ENCODE results near the gene OTUB2.
A peak's percentile ranks its signal among the peaks of the same experiment; 100 is the strongest.

OTUB2 gene

DNA sequence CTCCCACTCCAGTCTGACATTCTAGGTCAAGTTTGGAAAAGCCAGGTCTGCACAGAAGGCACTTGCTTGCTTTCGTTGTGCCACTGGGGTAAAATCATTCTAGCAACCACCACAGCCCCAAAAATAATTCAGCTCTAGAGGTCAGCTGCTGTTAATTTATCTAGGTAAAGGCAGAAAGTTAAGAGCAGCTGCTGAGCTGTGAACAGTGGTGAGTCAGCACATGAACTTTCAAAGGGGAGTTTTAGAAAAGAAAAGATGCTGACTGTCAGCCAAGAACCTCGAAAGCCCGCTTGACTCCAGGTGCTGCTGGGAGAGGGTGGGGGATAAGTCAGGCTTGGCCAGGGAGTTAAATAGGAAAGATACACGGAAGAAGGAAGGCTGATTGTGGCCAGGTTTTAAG lies 16.4 kb upstream of the OTUB2 start:
- no peak overlapping the region for H3K4me3 ChIP-seq (replicated peaks; ENCODE audit: low read depth, low read length)
- no peak for TF ChIP-seq CTCF (IDR thresholded peaks at IDR 0.05; ENCODE audit: low read depth, low read length, missing control alignments)
- DNase-seq (ENCODE audit: extremely low read depth, low read depth): peak; percentile 38

DNA sequence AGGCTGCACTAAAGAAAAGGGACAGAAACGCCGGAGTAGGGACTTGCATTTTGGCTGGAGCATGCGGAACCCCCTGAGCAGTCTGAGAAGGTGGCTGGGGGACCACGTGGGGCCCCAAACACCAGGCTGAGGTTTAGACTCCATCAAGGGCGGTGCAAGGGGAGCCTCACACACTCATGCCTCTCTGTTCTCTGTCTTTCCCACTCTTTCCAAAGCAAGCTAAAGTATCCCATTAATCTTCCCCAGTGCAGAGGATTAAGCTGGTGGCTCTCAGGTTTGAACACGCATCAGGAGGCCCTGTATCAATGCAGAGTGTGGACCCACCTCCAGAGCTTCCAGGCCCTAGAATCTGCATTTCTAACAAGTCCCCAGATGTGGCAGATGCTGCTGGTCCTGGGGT lies 15.5 kb upstream of the OTUB2 start:
- TF ChIP-seq CTCF (IDR thresholded peaks at IDR 0.05; ENCODE audit: low read depth, low read length, missing control alignments): no peak
- no peak for DNase-seq (ENCODE audit: extremely low read depth, low read depth)
- no peak overlapping the region for H3K4me3 ChIP-seq (replicated peaks; ENCODE audit: low read depth, low read length)

DNA sequence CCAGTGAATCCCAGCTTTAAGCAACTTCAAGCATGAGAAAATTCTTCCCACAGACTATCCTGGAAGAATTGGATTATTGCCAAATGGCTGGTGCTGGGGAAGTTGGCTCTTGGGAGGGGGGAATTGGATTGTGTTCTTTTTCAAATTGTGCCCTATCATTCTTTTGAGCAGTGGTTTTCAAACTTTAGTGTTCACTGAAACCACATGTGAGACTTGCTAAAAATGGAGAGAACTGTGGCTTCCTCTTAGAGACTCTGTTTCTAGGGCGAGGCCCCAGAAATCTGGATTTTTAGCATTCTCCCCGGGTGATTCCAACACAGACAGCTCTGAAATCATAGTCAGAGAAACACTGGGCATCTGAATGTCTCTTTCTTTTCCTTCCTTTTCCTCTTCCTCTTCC lies 14.3 kb upstream of the OTUB2 start:
- DNase-seq (ENCODE audit: extremely low read depth, low read depth): no peak
- H3K4me3 ChIP-seq (replicated peaks; ENCODE audit: low read depth, low read length): no peak overlapping the region
- no peak for TF ChIP-seq CTCF (IDR thresholded peaks at IDR 0.05; ENCODE audit: low read depth, low read length, missing control alignments)

DNA sequence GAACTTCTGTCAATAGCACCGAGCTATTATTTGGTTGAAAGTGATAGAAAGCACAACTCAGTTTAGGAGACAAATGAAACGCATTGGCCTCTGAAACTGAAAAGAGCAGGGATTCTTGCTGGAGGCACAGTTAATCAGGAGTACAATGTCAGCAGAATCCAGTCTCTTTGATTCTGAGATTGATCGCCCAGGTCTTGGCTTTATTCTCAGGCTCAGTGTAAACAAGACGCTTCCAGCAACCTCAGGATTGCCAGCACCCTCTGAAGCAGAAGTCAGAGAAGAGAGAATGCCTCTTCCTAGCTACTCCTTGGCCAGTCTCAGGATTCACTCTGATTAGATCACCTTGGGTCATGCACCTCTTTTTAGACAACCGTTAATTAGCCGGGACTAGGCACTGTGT lies 11.8 kb upstream of the OTUB2 start:
- H3K4me3 ChIP-seq (replicated peaks; ENCODE audit: low read depth, low read length): no peak overlapping the region
- no peak for TF ChIP-seq CTCF (IDR thresholded peaks at IDR 0.05; ENCODE audit: low read depth, low read length, missing control alignments)
- no peak for DNase-seq (ENCODE audit: extremely low read depth, low read depth)

DNA sequence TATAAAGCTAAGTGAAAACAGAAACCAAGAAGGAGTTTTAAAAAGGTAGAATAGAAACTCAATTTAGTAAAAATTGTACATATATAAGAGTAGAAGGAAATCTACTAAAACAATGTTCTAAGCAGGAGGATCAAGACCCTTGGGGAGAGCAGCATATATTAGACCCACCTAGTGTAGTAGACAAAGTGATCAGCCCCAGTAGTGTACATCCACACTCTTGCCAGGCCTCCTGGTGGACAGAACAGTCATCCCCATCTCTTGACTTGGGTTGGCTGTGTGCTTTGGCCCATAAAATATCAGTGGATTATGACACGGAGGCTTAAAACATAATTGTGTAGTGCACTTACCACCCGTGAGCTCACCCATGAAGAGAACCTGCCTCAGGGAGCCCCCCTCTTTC lies 10.9 kb upstream of the OTUB2 start:
- H3K4me3 ChIP-seq (replicated peaks; ENCODE audit: low read depth, low read length): no peak overlapping the region
- no peak for TF ChIP-seq CTCF (IDR thresholded peaks at IDR 0.05; ENCODE audit: low read depth, low read length, missing control alignments)
- DNase-seq (ENCODE audit: extremely low read depth, low read depth): no peak

GRCh38 chr14:94016446-94016976 lies 9.6 kb upstream of the OTUB2 start:
- no peak for TF ChIP-seq CTCF (IDR thresholded peaks at IDR 0.05; ENCODE audit: low read depth, low read length, missing control alignments)
- H3K4me3 ChIP-seq (replicated peaks; ENCODE audit: low read depth, low read length): no peak overlapping the region
- no peak for DNase-seq (ENCODE audit: extremely low read depth, low read depth)

DNA sequence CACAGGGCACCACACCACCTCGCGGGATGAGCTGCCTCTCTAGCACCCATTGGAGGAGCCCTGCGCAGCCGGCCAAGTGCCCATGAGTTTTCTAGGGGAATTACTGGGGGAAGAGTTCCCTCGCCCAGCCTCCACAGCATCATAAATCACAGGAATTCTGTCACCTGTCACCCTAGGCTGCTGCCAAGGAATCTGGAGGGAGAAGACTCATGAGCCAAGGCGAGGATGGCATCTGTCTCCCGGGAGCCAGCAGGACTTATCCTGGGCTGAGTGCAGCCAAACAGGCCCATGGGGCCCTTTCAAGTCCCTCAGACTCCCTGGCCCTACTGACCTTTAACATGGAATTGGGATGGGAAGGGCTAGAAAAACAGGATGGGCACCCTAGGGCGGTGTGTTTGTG lies 7.8 kb upstream of the OTUB2 start:
- TF ChIP-seq CTCF (IDR thresholded peaks at IDR 0.05; ENCODE audit: low read depth, low read length, missing control alignments): no peak
- DNase-seq (ENCODE audit: extremely low read depth, low read depth): no peak
- no peak overlapping the region for H3K4me3 ChIP-seq (replicated peaks; ENCODE audit: low read depth, low read length)
